Activated T-helper 1 cell treated with anti-CD3 and anti-CD28 coated beads, Interleukin-2, amount 50 U/mL, for 16 hours (primary cell): Measurements from ENCODE around the gene MVD.
A peak's percentile ranks its signal among the peaks of the same experiment; 100 is the strongest.

Experiments used
- DNase-seq, 2 donors: peaks; one replicate each; pipeline ENCODE4 v3.0.0-alpha.2; 2020; ENCODE audit warnings: low read depth in 1 of 2, low spot score in 1 of 2

MVD gene

DNA sequence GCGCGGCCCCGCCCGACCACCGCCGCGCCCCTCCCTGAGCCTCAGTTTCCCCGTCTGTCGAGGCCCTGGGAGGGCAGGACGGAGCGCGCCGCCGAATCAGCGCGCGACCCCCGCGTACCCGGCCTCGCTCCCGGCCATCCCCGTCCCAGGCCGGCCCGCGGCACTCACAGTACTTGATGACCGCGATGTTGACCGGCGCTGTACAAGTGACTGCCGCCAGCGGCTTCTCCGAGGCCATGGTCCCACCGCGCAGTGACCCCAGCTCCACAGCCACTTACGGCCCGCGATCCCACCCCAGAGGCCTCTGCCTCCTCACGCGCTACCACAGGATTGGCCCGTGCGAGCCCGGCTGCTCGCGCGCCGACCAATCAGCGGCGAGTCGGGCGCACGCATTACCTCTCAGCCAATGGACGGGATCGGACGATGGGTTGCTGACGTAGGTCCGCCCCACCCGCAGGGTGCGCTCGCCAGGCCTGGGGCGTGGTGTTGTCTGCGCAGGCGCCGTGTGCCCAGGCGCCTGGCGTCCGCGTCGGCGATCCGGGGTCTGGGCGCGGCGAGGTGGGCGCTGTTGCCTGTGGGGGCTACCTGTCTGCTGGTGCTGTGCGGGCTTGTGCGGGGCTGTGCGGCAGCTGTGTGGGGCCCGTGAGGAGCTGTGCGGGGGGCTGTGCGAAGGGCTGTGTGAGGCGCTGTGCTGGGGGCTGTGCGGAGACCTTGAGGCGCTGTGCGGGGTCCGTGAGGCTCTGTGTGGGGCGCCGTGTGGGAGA, at the start of gene MVD:
TSS of gene MVD (minus strand) at position 249 of the 764 bp plus-strand sequence. CDS start at position 238, 11 bp downstream.
- DNase-seq: peak; percentile 86 to 95

GRCh38 chr16:88712362-88712979, 49.6 kb upstream of the MVD start:
- no peak for DNase-seq

DNA sequence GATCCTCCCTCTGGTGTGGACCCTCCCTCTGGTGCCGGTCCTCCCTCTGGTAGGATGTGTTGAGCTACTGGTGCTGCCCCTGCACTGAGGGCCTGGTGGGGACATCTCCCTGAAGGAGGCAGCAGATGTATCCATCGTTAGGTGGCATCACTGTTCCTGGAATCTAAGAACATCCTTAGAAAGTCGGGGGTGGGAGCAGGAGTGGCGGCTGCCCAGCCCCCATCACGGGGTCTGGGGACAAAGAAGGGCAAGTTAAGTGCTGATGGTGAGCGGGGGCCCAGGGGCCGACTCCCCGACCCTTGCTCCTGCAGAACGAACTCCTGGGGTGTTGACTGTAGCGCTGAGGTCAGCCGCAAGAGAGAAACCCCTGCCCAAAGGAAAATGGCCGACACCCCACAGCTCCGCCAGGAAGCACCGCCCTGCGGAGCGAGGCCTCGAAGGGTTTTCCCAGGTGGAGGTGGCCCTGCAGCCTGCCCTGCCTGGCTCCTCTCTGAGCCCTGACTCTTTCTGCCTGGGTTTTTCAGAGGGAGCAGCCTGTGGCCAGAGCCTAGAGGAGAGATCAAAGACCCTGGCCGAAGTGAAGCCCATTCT, 49.0 kb upstream of the MVD start:
- no peak for DNase-seq

- no peak for DNase-seq
These were observed 47.7 kb upstream of the MVD start for GRCh38 chr16:88710556-88710955.

DNA sequence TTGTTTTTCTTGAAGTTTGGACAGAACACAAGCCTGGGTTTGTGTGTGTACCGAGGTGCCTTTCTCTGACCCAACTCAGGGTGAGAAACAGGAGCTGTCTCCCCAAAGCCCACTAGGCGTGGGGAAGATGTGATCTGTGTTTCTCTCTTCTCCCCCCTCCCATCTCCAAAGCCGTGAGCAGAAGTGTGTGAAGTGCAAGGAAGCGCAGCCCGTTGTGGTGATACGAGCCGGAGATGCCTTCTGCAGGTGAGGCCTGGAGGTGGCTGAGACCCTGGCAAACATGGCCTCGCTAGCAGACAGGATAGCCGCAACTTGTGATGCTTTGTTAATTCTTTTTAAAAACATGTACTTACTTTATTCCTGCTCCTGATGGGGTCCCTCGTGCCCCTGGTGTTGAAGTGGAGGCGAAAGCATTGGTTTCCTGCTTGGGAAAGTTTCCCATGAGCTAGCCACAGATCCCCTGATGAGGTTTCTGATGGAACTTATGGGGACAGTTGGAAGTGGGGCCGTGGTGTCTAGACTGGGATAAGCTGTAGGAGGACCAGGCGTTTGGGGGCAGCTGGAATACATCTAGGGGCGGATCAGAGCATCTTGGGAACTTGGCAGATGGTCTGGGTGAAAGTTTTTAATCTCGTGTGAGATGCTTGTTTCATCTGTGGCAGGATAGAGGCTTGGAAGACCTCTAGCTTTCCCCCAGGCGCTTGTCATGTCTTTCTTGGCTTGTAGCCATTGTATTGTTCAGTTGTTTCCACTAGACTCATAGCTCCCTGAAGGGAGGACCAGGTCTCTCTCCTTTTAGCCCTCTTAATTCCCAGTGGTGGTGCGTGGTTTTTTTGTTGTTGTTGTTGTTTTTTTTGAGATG, 44.3 kb upstream of the MVD start:
- DNase-seq: no peak

GRCh38 chr16:88706229-88706964, 43.5 kb upstream of the MVD start, which contains the start of the genes CTU2 and RNF166:
Gene CTU2, plus strand, starts transcription at chr16:88706503. Its CDS starts 28 bp downstream, at chr16:88706531.
Gene RNF166, minus strand, starts transcription at chr16:88706408. Its CDS starts 83 bp downstream, at chr16:88706325.
- DNase-seq: peak; percentile 76 to 90

- no peak for DNase-seq
These were observed 42.9 kb upstream of the MVD start for GRCh38 chr16:88705801-88706228.

DNA sequence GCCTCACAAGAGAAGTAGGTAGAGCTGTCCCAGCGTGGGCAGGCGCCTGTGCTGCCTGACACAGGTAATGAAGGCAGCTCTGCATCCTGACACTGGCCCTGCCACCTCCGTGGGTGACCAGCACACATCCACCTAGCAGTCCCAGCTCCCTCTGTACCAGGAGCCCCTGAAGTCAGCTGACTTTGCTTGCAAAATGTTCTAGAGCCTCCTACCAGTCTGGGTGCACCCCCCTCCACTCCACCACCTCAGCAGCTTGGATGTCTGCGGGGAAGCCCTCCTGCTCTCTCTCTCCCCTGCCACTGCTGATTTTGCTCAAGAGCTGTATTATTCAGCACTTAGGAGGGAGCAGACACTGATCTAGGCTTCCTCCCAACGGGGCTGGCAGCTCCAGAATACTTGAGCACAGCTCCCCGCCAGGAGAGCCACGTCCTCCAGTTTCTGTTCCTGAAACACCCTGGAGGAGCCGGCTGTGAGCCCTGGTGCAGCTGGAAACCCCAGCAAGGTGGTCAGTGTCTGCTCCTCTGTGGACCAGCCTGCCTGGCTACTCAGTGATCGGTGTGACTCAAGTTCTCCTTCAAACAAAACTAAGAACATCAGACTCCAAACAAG, 42.3 kb upstream of the MVD start:
- DNase-seq: no peak

GRCh38 chr16:88703486-88704309, 40.8 kb upstream of the MVD start:
- DNase-seq: peak; percentile 37 to 48

DNA sequence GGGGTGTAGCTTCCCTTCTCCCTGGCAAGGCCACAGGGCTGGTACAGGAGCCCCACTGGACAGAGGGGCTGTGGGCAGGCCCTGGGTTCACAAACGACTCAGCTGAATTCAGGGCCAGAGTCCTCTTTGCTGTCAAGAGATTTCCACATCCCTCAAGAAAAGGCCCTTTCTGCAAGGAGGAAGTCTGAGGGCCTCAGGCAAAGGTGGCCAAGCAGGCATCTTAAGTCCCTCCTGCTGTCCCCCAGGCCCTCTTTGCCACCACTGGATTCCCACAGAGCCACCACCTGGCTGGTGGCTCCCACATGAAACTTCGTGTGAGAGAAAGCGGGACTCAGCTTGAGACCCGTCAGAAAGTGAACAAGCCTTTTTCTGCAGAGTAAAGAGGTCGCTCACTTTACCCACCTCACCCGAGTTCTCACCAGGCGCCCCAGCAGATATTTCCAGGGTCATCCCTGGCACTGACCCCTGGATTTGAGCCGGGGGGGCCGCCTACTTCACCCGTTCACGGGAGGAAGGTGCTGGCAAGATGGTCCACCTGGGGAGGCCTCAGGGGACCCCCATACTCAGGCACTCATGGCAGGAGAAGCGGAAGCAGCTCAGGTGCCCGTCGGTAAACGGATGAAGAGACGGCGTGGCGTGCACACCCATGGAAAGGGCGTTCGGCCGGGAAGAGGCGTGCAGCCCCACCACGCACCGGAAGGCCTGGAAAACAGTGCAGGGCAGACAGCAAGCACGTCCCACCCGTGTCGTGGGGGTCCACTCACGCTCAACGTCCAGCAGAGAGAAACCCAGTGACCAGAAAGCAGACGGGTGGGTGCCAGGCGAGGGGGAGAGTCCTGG, 39.7 kb upstream of the MVD start:
- DNase-seq: no peak

DNA sequence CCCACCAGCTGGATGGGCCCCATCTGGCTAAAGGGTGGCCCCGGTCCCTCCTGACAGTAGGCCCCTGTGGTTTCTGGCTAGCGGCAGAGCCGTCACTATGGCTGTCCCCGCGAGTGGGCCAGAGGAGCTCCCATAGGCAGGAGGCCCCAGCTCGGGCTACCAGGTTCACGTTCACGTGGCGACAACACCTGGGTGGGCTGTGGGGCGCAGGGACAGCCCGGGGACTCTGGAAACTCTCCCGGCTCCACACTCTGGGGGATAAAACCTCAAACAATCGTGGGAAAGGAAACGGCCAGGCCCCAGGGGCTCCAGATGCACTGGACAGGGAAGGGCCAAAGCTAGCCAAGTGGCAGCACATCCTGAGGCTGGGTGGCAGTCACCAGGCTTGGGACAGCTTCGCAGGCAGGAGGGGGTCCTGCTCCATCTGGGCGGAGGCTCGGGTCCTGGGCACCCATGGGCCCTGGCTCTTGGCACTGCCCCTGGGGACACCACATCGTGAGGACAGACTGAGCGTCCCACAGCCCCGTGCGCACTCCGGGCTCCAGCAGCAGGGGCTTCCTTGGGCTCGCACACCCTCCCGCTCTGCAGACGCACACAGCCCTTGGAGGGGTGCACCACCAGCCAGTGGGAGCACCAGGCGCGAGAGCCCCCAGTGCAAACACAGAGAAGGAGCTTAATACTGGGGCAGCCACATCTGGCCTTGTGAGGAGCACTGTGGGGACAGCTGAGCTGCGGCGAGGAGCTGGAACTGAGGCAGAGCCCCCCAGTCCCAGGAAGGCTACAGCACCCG, 38.9 kb upstream of the MVD start:
- DNase-seq: no peak

DNA sequence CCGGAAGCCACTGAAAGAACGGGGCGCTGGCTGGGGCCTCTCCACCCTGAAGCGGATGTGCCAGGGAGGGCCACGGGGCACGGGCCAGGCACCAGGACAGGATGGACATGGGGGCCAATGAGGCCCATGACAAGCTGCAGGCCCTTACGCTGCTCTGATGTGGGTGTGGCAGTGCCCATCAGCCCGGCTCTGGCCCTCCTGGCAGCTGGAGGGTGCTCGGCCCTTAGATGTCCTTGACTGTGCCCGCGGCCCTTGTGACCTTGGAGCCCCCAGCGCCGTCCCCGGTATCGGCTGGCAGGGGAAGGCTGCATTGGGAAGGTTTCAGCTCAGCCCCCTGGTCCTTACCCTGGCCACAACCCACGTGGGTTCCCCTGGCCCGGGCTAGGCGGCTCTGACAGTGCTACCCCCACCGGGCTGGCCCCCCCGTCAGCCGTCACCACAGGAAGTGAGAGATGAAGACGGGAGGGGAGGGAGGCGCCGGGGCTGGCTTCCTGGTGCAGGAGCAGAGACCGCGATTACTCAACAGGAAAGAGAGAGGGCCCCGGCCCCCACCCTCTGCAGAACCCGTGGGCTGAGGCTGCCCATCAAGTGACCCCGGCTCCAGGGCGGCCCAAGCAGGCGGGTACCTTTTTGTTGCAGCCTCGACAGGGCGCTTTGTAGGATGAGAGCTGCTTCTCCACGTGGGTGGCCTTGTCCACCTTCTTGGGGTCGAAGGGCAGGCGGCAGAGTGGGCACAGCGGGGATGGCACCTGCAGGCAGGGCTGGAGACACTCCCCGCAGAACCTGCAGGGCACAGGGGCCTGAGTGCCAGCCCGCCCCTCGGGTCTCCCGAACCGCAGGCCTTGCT, 38.0 kb upstream of the MVD start:
- peak; percentile 93 to 94 for DNase-seq

GRCh38 chr16:88700322-88700635, 37.4 kb upstream of the MVD start:
- DNase-seq: no peak

DNA sequence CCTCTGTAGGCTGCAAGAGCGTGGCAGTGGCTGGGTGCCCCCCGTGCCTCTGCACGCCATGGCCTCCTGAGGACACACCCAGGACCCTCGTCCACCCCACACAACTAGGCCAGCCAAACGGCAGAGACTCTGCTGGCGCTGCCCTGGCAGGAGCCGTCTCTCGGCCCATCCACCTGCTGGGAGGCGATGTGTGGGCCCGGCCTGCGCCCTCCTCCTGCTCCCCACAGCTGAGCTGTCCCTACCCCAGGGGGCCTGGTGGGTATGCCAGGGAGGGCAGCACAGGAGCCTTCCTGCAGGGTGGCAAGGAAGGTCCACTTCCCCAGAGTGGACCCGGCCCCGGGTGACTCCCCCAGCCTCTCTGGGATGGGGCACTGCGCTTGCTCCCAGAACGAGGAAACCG, 36.3 kb upstream of the MVD start:
- DNase-seq: no peak

GRCh38 chr16:88698646-88699045, 35.8 kb upstream of the MVD start:
- no peak for DNase-seq

DNA sequence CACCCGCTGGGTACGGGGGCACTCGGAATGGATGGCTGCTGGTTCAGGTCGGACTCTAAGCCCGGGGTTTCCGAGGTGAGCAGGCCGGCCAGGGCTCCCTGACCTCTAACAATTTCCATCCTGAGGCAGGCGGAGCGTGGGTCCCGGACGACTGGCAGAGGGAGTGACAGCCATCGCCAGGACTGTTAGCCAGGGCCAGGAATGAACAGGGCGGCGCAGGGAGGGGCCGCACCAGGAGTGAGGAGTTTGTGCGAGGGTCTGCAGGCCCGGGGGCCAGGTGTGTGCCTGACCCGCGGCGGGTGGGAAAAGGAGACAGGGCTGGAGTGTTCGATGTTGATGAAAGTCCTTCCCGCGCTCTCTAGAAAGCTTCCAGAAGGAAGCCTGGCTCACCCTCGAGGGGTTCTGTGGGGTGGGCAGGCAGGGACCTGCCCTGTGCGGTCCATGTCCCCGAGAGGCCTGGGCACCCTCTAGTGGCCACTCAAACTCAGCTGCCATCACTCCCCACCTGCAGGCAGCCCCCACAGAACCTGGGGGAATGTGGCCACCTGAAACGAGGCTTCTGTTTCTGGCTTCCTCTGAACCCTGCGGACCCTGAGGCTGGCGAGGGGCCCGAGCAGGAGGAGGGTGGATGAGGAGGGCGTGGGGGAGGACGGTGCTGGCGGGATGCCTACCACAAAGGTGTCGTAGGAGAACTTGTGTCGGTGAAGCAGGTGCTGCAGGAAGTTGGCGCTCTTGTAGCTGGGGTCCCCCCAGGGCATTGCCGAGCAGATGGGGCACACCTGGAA, 35.1 kb upstream of the MVD start:
- no peak for DNase-seq
